RWPE2 (cell line): ENCODE measurements around the gene RHD.
A peak's percentile ranks its signal among the peaks of the same experiment; 100 is the strongest.
"Not testable (repeated sequence)": the region's sequence is repeated elsewhere in the genome, so short reads cannot be mapped to it uniquely, and the experiment has no call there.

Source experiments
- ATAC-seq: fragments of 200-7000 bp; cut with Tn5 transposase; 3 replicates; pipeline ENCODE4 v1.9.1; 2021; ENCODE audit warnings: low read depth
- DNase-seq: peaks from one replicate; pipeline ENCODE4 v3.0.0-alpha.2; 2020; ENCODE audit warnings: low spot score
- H3K27ac ChIP-seq: fragments of 450-650 bp; 2 replicates; pipeline ENCODE4 v1.5.1; 2017; ENCODE audit warnings: mild to moderate bottlenecking; ENCODE audit not compliant: poor library complexity, severe bottlenecking
- H3K27me3 ChIP-seq: fragments of 250-450 bp; sonication (Bioruptor Pico); 2 replicates; pipeline ENCODE4 v1.5.1; 2021; ENCODE audit warnings: mild to moderate bottlenecking, moderate library complexity; ENCODE audit not compliant: insufficient read depth, poor library complexity, severe bottlenecking
- H3K36me3 ChIP-seq: fragments of 250-450 bp; sonication (Bioruptor Pico); 2 replicates; pipeline ENCODE4 v1.5.1; 2020; ENCODE audit warnings: low read depth, mild to moderate bottlenecking, moderate library complexity
- H3K4me1 ChIP-seq: fragments of 250-450 bp; sonication (Bioruptor Pico); 2 replicates; pipeline ENCODE4 v1.5.1; 2021; ENCODE audit warnings: mild to moderate bottlenecking, moderate library complexity; ENCODE audit not compliant: insufficient read depth, poor library complexity, severe bottlenecking
- H3K4me3 ChIP-seq: fragments of 250-450 bp; sonication (Bioruptor Pico); 2 replicates; pipeline ENCODE4 v1.5.1; 2021; ENCODE audit warnings: mild to moderate bottlenecking, moderate library complexity; ENCODE audit not compliant: severe bottlenecking
- H3K9me3 ChIP-seq: fragments of 250-450 bp; sonication (Bioruptor Pico); 2 replicates; pipeline ENCODE4 v1.5.1; 2021; ENCODE audit warnings: mild to moderate bottlenecking, moderate library complexity; ENCODE audit not compliant: severe bottlenecking
- TF ChIP-seq, protein P1 (sequence below): fragments of 450-650 bp; IDR thresholded peaks from one replicate; pipeline ENCODE4 v1.5.1; 2017; ENCODE audit warnings: mild to moderate bottlenecking, moderate library complexity; ENCODE audit not compliant: poor library complexity, severe bottlenecking

Gene RHD

DNA sequence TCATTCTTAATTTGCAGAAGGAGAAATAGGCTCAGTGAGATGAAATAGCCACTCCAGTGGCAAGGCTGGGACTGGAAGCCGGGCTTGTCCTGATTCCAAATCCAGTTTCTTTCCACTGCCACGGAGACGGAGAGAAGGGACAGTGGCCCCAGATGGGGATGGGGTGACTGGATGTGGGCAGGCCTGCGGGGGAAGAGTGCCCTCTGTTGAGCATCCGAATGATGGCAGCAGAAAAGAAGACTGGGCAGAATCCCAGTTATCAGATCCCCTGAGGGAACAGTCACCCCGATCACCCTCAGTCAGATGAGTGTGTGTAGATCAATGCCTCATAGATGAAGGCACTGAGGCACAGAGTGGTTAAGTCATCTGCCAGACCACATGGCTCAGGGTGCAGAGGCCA is 17.7 kb downstream of the RHD start:
- TF ChIP-seq, protein P1, sequence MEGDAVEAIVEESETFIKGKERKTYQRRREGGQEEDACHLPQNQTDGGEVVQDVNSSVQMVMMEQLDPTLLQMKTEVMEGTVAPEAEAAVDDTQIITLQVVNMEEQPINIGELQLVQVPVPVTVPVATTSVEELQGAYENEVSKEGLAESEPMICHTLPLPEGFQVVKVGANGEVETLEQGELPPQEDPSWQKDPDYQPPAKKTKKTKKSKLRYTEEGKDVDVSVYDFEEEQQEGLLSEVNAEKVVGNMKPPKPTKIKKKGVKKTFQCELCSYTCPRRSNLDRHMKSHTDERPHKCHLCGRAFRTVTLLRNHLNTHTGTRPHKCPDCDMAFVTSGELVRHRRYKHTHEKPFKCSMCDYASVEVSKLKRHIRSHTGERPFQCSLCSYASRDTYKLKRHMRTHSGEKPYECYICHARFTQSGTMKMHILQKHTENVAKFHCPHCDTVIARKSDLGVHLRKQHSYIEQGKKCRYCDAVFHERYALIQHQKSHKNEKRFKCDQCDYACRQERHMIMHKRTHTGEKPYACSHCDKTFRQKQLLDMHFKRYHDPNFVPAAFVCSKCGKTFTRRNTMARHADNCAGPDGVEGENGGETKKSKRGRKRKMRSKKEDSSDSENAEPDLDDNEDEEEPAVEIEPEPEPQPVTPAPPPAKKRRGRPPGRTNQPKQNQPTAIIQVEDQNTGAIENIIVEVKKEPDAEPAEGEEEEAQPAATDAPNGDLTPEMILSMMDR: peak; percentile 25
- not testable (repeated sequence) for H3K4me1 ChIP-seq, H3K9me3 ChIP-seq, H3K27me3 ChIP-seq, H3K27ac ChIP-seq, H3K4me3 ChIP-seq, H3K36me3 ChIP-seq, DNase-seq
- ATAC-seq: peak; percentile 52

DNA sequence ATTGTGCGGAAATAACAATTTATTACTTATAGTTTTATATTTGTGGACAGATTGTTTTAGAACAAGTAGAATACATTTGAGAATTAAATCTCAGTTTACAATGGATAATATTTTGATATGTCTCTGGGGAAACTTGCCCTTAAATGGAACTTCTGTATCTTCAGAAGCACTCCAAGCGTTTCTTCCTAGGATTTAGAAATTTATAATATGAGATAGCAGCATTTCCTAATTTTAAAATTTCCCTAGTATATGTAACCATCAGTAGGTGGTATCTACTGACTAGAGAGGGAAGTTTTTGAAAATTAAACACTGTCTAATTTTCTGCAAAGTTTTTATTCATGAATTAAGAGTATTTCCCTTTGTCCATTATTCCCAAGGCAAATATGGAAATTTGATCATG is 21.1 kb downstream of the RHD start:
- not testable (repeated sequence) for H3K27me3 ChIP-seq, H3K4me3 ChIP-seq, DNase-seq, H3K9me3 ChIP-seq, ATAC-seq, H3K36me3 ChIP-seq, H3K4me1 ChIP-seq, H3K27ac ChIP-seq

DNA sequence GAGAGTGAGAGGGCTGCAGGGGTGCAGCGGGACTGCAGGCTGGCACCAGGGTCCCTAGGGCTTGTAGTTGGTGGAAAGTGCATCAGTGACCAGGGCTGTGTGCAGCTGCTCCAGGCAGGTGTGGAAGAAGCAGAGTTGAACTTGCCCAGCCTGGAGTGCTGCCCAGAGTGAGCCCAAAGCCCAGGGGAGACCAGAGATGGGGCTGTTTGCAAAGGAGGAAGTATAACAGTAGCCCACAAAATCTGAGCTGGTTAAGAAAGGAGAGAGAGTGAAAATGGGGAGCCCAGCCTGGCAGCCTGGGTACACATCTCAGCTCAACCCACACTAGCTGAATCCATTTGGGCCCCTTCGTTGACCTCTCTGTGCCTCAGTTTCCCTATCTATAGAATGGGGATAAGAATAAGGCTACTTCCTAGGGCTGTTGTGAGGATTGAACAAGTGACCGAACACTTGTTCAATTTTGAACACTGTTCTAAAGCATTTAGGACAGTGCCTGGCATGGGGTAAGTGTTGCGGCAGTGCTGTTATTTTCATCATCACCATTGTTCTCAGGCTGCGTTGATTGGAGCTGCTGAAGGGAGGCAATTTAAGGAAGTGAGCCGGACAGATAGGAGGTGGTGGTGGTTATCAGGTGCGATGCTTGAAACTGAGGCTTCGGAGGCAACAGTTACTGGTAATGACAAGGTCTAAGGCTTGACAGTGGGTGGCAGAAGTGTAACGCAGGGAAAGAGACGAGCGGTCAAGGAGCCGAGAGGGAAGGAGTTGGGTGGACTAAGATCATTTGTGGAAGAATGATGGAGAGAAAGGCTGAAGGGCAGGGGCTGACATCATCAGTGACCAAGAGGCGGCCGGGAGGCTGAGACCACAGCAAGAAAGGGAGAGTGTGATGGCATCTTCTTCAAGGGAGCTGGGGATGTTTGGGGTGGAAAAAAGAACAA is 22.8 kb downstream of the RHD start:
- H3K36me3 ChIP-seq, H3K27ac ChIP-seq, H3K4me1 ChIP-seq, H3K4me3 ChIP-seq, ATAC-seq, H3K27me3 ChIP-seq, H3K9me3 ChIP-seq, DNase-seq: not testable (repeated sequence)

DNA sequence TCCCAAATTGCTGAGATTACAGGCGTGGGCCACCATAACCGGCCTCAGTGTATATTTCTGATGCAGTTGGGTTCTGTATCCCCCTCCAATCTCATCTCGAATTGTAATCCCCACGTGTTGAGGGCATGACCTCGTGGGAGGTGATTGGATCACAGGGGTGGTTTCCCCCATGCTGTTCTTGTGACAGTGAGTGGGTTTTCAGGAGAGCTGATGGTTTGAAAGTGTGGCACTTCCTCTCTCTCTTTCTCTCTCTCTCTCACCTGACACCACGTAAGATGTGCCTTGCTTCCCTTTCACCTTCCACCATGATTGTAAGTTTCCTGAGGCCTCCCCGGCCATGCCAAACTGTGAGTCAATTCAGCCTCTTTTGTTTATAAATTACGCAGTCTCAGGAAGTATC is 24.2 kb downstream of the RHD start:
- not testable (repeated sequence) for H3K36me3 ChIP-seq, ATAC-seq, H3K4me1 ChIP-seq, H3K27ac ChIP-seq, H3K9me3 ChIP-seq, H3K27me3 ChIP-seq, H3K4me3 ChIP-seq, DNase-seq

DNA sequence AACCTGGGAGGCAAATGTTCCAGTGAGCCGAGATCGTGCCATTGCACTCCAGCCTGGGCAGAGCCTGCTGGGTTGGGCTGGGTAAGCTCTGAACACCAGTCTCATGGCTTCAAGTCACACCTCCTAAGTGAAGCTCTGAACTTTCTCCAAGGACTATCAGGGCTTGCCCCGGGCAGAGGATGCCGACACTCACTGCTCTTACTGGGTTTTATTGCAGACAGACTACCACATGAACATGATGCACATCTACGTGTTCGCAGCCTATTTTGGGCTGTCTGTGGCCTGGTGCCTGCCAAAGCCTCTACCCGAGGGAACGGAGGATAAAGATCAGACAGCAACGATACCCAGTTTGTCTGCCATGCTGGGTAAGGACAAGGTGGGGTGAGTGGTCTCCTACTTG is 28.4 kb downstream of the RHD start:
- not testable (repeated sequence) for H3K27ac ChIP-seq, ATAC-seq, H3K4me1 ChIP-seq, H3K27me3 ChIP-seq, H3K4me3 ChIP-seq, H3K36me3 ChIP-seq, DNase-seq, H3K9me3 ChIP-seq

DNA sequence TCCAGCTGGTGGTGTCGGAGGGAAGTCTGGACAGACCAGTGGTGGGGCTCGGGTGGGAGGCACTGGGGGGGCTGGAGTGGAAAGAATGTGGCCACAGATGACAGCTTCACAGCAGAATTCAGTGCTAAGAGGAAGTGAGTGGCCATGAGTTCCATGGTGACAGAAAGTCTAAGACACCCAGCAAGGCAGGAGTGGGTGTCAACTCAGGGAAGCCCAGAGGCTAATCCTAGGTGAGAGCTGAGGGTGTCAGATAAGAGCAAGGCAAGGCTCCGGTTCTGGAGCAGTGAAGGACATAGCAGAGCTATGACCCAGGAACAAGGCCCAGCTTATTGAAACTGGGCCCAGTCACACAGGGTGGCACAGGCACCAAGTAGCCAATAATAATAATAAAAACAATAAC is 30.0 kb downstream of the RHD start:
- not testable (repeated sequence) for DNase-seq, ATAC-seq, H3K27ac ChIP-seq, H3K4me1 ChIP-seq, H3K36me3 ChIP-seq, H3K27me3 ChIP-seq, H3K9me3 ChIP-seq, H3K4me3 ChIP-seq

DNA sequence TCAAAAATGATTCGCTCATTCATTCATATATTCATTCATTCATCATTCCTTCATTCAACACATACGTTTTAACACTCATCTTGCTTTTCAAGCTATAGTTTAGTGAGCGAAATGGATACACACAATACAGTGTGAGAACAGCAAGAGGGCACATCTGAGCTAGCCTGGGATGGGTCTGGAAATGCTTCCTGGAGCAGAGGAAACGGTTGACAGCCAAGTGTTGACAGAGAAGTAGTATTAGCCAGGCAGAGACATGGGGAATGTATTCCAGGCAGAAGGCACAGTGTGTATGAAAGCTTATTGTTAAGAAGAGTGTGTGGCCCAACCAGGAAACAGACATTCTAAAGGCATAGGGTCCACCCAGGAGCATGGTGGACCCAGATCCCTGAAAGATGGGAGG is 32.6 kb downstream of the RHD start:
- not testable (repeated sequence) for H3K4me1 ChIP-seq, H3K27ac ChIP-seq, H3K36me3 ChIP-seq, H3K4me3 ChIP-seq, H3K27me3 ChIP-seq, H3K9me3 ChIP-seq, DNase-seq, ATAC-seq

DNA sequence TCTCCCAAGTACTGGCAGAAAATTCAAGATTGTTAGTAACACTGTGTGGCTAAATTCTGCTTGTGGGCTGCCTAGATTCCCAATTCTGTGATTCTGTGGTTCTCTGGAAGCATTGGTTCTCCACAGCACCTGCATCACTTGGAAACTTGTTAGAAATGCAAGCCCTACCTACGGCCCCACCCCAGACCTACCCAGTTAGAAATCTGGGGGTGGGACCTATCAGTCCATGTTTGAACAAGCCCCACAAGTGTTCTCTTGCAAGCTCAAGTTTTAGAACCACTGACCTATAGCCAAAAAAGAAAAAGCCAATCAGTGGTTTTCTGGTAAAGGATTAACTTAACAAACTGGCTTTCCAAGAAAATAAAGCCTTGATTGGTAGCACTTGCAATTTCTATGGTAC is 35.9 kb downstream of the RHD start:
- ATAC-seq: not testable (repeated sequence)

DNA sequence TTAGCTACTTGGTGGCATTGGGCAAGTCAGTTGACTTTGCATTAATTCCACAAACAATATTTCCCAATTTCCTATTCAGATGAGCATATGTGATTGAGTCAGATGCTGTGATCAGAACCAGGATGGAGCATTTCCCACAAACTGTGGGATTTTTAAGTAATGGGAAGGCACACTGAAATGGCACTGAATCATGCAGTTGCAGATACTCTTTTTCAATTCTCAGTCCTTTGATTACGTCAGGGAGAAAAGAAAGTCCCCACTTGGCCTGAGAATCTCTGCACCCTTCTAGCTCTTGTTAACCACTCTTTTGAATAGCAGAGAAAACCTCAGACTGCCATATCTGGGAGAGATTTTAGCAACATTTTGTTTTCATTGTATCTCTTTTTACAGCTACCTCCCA is 36.8 kb downstream of the RHD start:
- not testable (repeated sequence) for H3K36me3 ChIP-seq, ATAC-seq, H3K27ac ChIP-seq, DNase-seq, H3K27me3 ChIP-seq, H3K9me3 ChIP-seq, H3K4me1 ChIP-seq, H3K4me3 ChIP-seq

More for the DNA sequence above, 35.9 kb downstream of the RHD start:
- DNase-seq, H3K9me3 ChIP-seq, H3K27me3 ChIP-seq, H3K36me3 ChIP-seq, H3K4me1 ChIP-seq, H3K4me3 ChIP-seq, H3K27ac ChIP-seq: not testable (repeated sequence)

DNA sequence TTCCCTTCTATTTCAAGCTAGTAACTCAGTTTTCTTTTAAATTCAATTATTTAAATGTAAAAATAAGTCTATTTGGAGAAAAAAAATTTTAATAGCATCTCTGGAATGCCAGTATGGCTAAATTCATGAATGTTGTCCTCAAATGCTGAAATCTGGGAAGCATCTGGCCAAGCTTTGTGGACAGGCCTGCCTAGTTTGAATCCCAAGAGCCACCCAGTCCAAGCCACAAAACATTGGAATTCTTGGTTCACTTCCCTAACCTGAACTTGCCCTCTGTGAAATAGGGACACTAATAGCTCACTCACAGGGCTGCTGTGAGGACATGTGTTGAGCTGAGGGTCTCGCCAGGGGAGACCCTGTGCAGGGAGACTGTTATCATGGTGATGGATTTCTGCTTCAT is 37.2 kb downstream of the RHD start:
- not testable (repeated sequence) for DNase-seq, H3K27ac ChIP-seq, ATAC-seq

More for the DNA sequence above, 37.2 kb downstream of the RHD start:
- H3K27me3 ChIP-seq, H3K9me3 ChIP-seq, H3K36me3 ChIP-seq, H3K4me1 ChIP-seq, H3K4me3 ChIP-seq: not testable (repeated sequence)
